Measurements from ENCODE around the gene EXOC4. TPM values are rescaled to one million over a fixed set of nuclear protein-coding genes. Genes with fewer than 3 reads are reported as not detected.
"Not testable (repeated sequence)": the region's sequence is repeated elsewhere in the genome, so short reads cannot be mapped to it uniquely, and the experiment has no call there.

Gene EXOC4
- total and polyA plus RNA-seq, 7 experiments from 2014 or later = 44.1 to 106 (median 74.2) TPM

- ATAC-seq (no peak), DNase-seq (no peak)
- H3K9me3 ChIP-seq (ENCODE audit: control insufficient read depth in 2 of 3, low read length in 3 of 3) = no peaks in the 10 kb centered on the region
- Mint-ChIP-seq H3K4me3 (no peak overlapping the region), H3K27ac (no peak overlapping the region), H3K9me3 (peaks cover 0 to 30% (median 4%) of the 10 kb centered on the region in 11 donors), H3K36me3 (peaks cover 0 to 24% (median 20%) of the 10 kb centered on the region in 5 donors), H3K27me3 (no peaks in the 10 kb centered on the region), H3K4me1 (peaks cover 0 to 7% (median 0%) of the 10 kb centered on the region in 7 donors)
- ChIA-PET CTCF (no interaction called here), POLR2A (no interaction called here)
- no peak overlapping the region for H3K27ac ChIP-seq (ENCODE audit: low read depth, low read length)
- intact Hi-C loops (cut with micrococcal nuclease) = no loop called here
- no peaks in the 10 kb centered on the region for H3K4me1 ChIP-seq (ENCODE audit: control insufficient read depth in 2 of 2, insufficient read depth in 2 of 2, low read length in 2 of 2)
- H3K4me3 ChIP-seq (ENCODE audit: low read length) = no peak overlapping the region
- no peaks in the 10 kb centered on the region for H3K27me3 ChIP-seq (ENCODE audit: control insufficient read depth in 2 of 2, insufficient read depth in 2 of 2, low read length in 2 of 2)
- no peaks in the 10 kb centered on the region for H3K36me3 ChIP-seq (ENCODE audit: control insufficient read depth in 2 of 3, insufficient read depth in 3 of 3, low read length in 3 of 3)
Measured at GRCh38 chr7:133887459-133887858, 634.6 kb downstream of the EXOC4 start.

GRCh38 chr7:133888061-133888930, 635.4 kb downstream of the EXOC4 start:
- peaks cover 0 to 24% (median 19%) of the 10 kb centered on the region in 5 donors for H3K36me3 Mint-ChIP-seq
- POLR2A ChIA-PET = no interaction called here
- no peak overlapping the region for H3K27ac ChIP-seq (ENCODE audit: low read depth, low read length)
- no peaks in the 10 kb centered on the region for H3K36me3 ChIP-seq (ENCODE audit: control insufficient read depth in 2 of 3, insufficient read depth in 3 of 3, low read length in 3 of 3)
- no peaks in the 10 kb centered on the region for H3K9me3 ChIP-seq (ENCODE audit: control insufficient read depth in 2 of 3, low read length in 3 of 3)
- CTCF ChIA-PET = no interaction called here
- no peak for ATAC-seq
- no peak overlapping the region for H3K4me3 Mint-ChIP-seq
- peaks cover 0 to 5% (median 0%) of the 10 kb centered on the region in 7 donors for H3K4me1 Mint-ChIP-seq
- H3K4me3 ChIP-seq (ENCODE audit: low read length) = no peak overlapping the region
- intact Hi-C loops (cut with micrococcal nuclease) = no loop called here
- peaks cover 0 to 30% (median 4%) of the 10 kb centered on the region in 11 donors for H3K9me3 Mint-ChIP-seq
- no peak overlapping the region for H3K27ac Mint-ChIP-seq
- no peak for DNase-seq
- H3K27me3 Mint-ChIP-seq = no peaks in the 10 kb centered on the region
- no peaks in the 10 kb centered on the region for H3K27me3 ChIP-seq (ENCODE audit: control insufficient read depth in 2 of 2, insufficient read depth in 2 of 2, low read length in 2 of 2)
- no peaks in the 10 kb centered on the region for H3K4me1 ChIP-seq (ENCODE audit: control insufficient read depth in 2 of 2, insufficient read depth in 2 of 2, low read length in 2 of 2)

DNA sequence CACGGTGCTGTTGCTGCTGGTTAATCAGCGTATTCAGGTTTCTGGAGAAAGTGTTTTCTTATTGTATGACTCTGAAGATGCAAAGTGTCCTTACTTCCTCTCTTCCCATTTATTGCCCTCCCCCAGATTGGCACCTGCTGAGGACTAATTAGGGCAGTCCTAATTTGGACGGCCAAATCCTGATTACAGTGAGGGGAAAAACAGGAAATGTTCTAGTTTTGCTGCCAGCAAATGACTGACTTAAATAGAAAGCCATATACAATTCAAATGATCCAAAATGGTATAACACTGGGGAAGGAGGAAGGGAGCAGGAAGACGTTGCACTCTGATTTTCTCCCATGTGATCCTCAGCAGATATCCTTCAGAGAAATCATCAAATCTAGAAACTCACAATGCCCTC, 651.9 kb downstream of the EXOC4 start:
- Histone ChIP-seq H3K27ac (ENCODE audit: low read depth, low read length) (no peak overlapping the region), H3K36me3 (ENCODE audit: control insufficient read depth in 2 of 3, insufficient read depth in 3 of 3, low read length in 3 of 3) (no peaks in the 10 kb centered on the region)
- intact Hi-C loops (cut with micrococcal nuclease) = no loop called here

GRCh38 chr7:133906553-133906952, 653.7 kb downstream of the EXOC4 start:
- H3K9me3 ChIP-seq (ENCODE audit: control insufficient read depth in 2 of 3, low read length in 3 of 3); H3K27ac Mint-ChIP-seq; H3K27ac ChIP-seq (ENCODE audit: low read depth, low read length); H3K27me3 Mint-ChIP-seq; H3K4me1 ChIP-seq (ENCODE audit: control insufficient read depth in 2 of 2, insufficient read depth in 2 of 2, low read length in 2 of 2); H3K4me1 Mint-ChIP-seq; CTCF ChIA-PET; ATAC-seq; H3K4me3 ChIP-seq (ENCODE audit: low read length); POLR2A ChIA-PET; H3K27me3 ChIP-seq (ENCODE audit: control insufficient read depth in 2 of 2, insufficient read depth in 2 of 2, low read length in 2 of 2); H3K36me3 ChIP-seq (ENCODE audit: control insufficient read depth in 2 of 3, insufficient read depth in 3 of 3, low read length in 3 of 3); H3K9me3 Mint-ChIP-seq; H3K4me3 Mint-ChIP-seq; DNase-seq; intact Hi-C loops (cut with micrococcal nuclease): not testable (repeated sequence)
- peaks cover 0 to 73% (median 64%) of the 10 kb centered on the region in 5 donors for H3K36me3 Mint-ChIP-seq

More for the DNA sequence above, 651.9 kb downstream of the EXOC4 start:
- ChIA-PET CTCF (no interaction called here), POLR2A (no interaction called here)
- H3K36me3 Mint-ChIP-seq = peaks cover 0 to 72% (median 67%) of the 10 kb centered on the region in 5 donors
- H3K4me3 Mint-ChIP-seq = no peak overlapping the region
- no peaks in the 10 kb centered on the region for H3K27me3 Mint-ChIP-seq
- peaks cover 0 to 5% (median 0%) of the 10 kb centered on the region in 7 donors for H3K4me1 Mint-ChIP-seq
- Histone ChIP-seq H3K4me1 (ENCODE audit: control insufficient read depth in 2 of 2, insufficient read depth in 2 of 2, low read length in 2 of 2) (no peaks in the 10 kb centered on the region), H3K4me3 (ENCODE audit: low read length) (no peak overlapping the region), H3K27me3 (ENCODE audit: control insufficient read depth in 2 of 2, insufficient read depth in 2 of 2, low read length in 2 of 2) (no peaks in the 10 kb centered on the region), H3K9me3 (ENCODE audit: control insufficient read depth in 2 of 3, low read length in 3 of 3) (no peaks in the 10 kb centered on the region)
- H3K9me3 Mint-ChIP-seq = peaks cover 0 to 7% (median 3%) of the 10 kb centered on the region in 11 donors
- no peak overlapping the region for H3K27ac Mint-ChIP-seq
- no peak for DNase-seq
- ATAC-seq = no peak

DNA sequence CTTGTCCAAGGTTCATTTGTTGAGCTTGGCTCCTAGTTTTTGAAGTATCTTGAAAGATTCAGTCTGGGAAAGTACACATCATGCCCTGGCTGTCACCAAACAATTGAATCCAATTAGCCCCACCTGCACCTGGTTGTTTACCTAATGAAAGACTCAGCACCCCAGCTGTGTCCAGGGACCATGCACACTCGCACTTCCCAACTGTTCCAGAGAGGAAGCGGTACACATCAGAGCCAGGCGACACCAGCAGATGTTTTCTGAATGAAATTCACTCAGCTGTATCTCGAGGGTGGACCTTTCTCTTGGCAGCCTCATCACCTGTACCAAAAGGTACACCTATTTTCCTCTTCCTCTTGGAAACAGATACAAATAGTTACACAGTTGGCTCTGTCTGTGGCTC, 657.9 kb downstream of the EXOC4 start:
- H3K4me3 ChIP-seq (ENCODE audit: low read length) = no peak overlapping the region
- H3K9me3 ChIP-seq (ENCODE audit: control insufficient read depth in 2 of 3, low read length in 3 of 3) = no peaks in the 10 kb centered on the region
- no peak overlapping the region for H3K4me3 Mint-ChIP-seq
- H3K36me3 Mint-ChIP-seq = peaks cover 0 to 45% (median 31%) of the 10 kb centered on the region in 5 donors
- H3K4me1 ChIP-seq (ENCODE audit: control insufficient read depth in 2 of 2, insufficient read depth in 2 of 2, low read length in 2 of 2) = no peaks in the 10 kb centered on the region
- H3K27ac Mint-ChIP-seq = peak overlapping the region in 1 of 9 donors; percentile 28
- ATAC-seq (no peak), DNase-seq (no peak)
- H3K27ac ChIP-seq (ENCODE audit: low read depth, low read length) = no peak overlapping the region
- peaks cover 0 to 2% (median 0%) of the 10 kb centered on the region in 7 donors for H3K4me1 Mint-ChIP-seq
- H3K9me3 Mint-ChIP-seq = peaks cover 0 to 5% (median 0%) of the 10 kb centered on the region in 11 donors
- ChIA-PET CTCF (interaction anchor here (0.6 kb wide), 1 partner anchor 1094 kb away, joined by 3 read pairs; no protein-coding TSS in a partner anchor), POLR2A (no interaction called here)
- intact Hi-C loops (cut with micrococcal nuclease) = no loop called here
- H3K27me3 ChIP-seq (ENCODE audit: control insufficient read depth in 2 of 2, insufficient read depth in 2 of 2, low read length in 2 of 2) = no peaks in the 10 kb centered on the region
- no peaks in the 10 kb centered on the region for H3K27me3 Mint-ChIP-seq
- H3K36me3 ChIP-seq (ENCODE audit: control insufficient read depth in 2 of 3, insufficient read depth in 3 of 3, low read length in 3 of 3) = no peaks in the 10 kb centered on the region

- peaks cover 0 to 5% (median 0%) of the 10 kb centered on the region in 11 donors for H3K9me3 Mint-ChIP-seq
- Histone ChIP-seq H3K27me3 (ENCODE audit: control insufficient read depth in 2 of 2, insufficient read depth in 2 of 2, low read length in 2 of 2) (no peaks in the 10 kb centered on the region), H3K27ac (ENCODE audit: low read depth, low read length) (no peak overlapping the region), H3K36me3 (ENCODE audit: control insufficient read depth in 2 of 3, insufficient read depth in 3 of 3, low read length in 3 of 3) (peaks cover 0 to 5% (median 0%) of the 10 kb centered on the region in 3 experiments), H3K4me1 (ENCODE audit: control insufficient read depth in 2 of 2, insufficient read depth in 2 of 2, low read length in 2 of 2) (no peaks in the 10 kb centered on the region), H3K4me3 (ENCODE audit: low read length) (no peak overlapping the region), H3K9me3 (ENCODE audit: control insufficient read depth in 2 of 3, low read length in 3 of 3) (no peaks in the 10 kb centered on the region)
- intact Hi-C loops (cut with micrococcal nuclease) = no loop called here
- no peak overlapping the region for H3K4me3 Mint-ChIP-seq
- peaks cover 0 to 44% (median 30%) of the 10 kb centered on the region in 5 donors for H3K36me3 Mint-ChIP-seq
- CTCF ChIA-PET = no interaction called here
- H3K27me3 Mint-ChIP-seq = no peaks in the 10 kb centered on the region
- H3K4me1 Mint-ChIP-seq = peaks cover 0 to 2% (median 0%) of the 10 kb centered on the region in 7 donors
- DNase-seq (no peak), ATAC-seq (no peak)
- POLR2A ChIA-PET = no interaction called here
- H3K27ac Mint-ChIP-seq = no peak overlapping the region
Measured at GRCh38 chr7:133911724-133912123, 658.8 kb downstream of the EXOC4 start.

Measured in naive thymus-derived CD4-positive, alpha-beta T cell (primary cell).